Naive thymus-derived CD4-positive, alpha-beta T cell (primary cell): ENCODE measurements around the gene STX18. TPM values are rescaled to one million over a fixed set of nuclear protein-coding genes. Genes with fewer than 3 reads are reported as not detected.
"Not testable (repeated sequence)": the region's sequence is repeated elsewhere in the genome, so short reads cannot be mapped to it uniquely, and the experiment has no call there.

ENCODE experiments used
- ATAC-seq: fragments of 150-1000 bp; cut with Tn5 transposase; 2 replicates; pipeline ENCODE4 v1.10.0; 2021; ENCODE audit warnings: mild to moderate bottlenecking, moderate library complexity
- CTCF ChIA-PET: fragments of 350-600 bp; sonication (Branson Sonifier 250); formaldehyde crosslinking; loops from one replicate; lab custom pipeline; 2021; ENCODE audit warnings: antibody characterized with exemption; lab: Charles Lee
- POLR2A ChIA-PET: fragments of 350-600 bp; sonication (Branson Sonifier 250); formaldehyde crosslinking; loops from one replicate; lab custom pipeline; 2021; ENCODE audit warnings: antibody characterized with exemption, inconsistent platforms; lab: Charles Lee
- DNase-seq, 9 donors: peaks; one replicate each; pipeline versions ENCODE4 v3.0.0 to v3.0.0-alpha.2; 2020 to 2022; ENCODE audit warnings: mixed read lengths in 1 of 9
- H3K27ac ChIP-seq: one replicate; pipeline ENCODE4 v1.7.0; 2013; ENCODE audit warnings: mild to moderate bottlenecking, low read depth, low read length, moderate library complexity
- H3K27me3 ChIP-seq, 2 donors: one replicate each; pipeline ENCODE4 v1.7.0; 2013; ENCODE audit warnings: low read length in 2 of 2, mild to moderate bottlenecking in 2 of 2, moderate library complexity in 2 of 2; ENCODE audit not compliant: control insufficient read depth in 2 of 2, insufficient read depth in 2 of 2
- H3K36me3 ChIP-seq, 3 experiments: 1 replicate in 2 of 3; 2 replicates in 1 of 3; pipeline ENCODE4 v1.7.0; 2013; ENCODE audit warnings: low read length in 3 of 3, mild to moderate bottlenecking in 3 of 3, moderate library complexity in 1 of 3; ENCODE audit not compliant: insufficient read depth in 3 of 3, control insufficient read depth in 2 of 3
- H3K4me1 ChIP-seq, 2 donors: one replicate each; pipeline ENCODE4 v1.7.0; 2013; ENCODE audit warnings: low read length in 2 of 2, mild to moderate bottlenecking in 2 of 2, moderate library complexity in 1 of 2; ENCODE audit not compliant: control insufficient read depth in 2 of 2, insufficient read depth in 2 of 2
- H3K4me3 ChIP-seq: 2 replicates; pipeline ENCODE4 v1.7.0; 2013; ENCODE audit warnings: mild to moderate bottlenecking, low read length
- H3K9me3 ChIP-seq, 3 experiments: 1 replicate in 2 of 3; 2 replicates in 1 of 3; pipeline ENCODE4 v1.7.0; 2013; ENCODE audit warnings: low read length in 3 of 3; ENCODE audit not compliant: control insufficient read depth in 2 of 3
- H3K27ac Mint-ChIP-seq, 9 donors: one replicate each; pipeline ENCODE4 v1.8.0; 2020 to 2022; ENCODE audit warnings: mixed read lengths in 9 of 9, mild to moderate bottlenecking in 8 of 9, moderate library complexity in 5 of 9, inconsistent platforms in 2 of 9
- H3K27me3 Mint-ChIP-seq, 5 donors: one replicate each; pipeline ENCODE4 v1.8.0; 2021 to 2022; ENCODE audit warnings: mixed read lengths in 5 of 5, mild to moderate bottlenecking in 1 of 5
- H3K36me3 Mint-ChIP-seq, 5 donors: one replicate each; pipeline ENCODE4 v1.8.0; 2020 to 2022; ENCODE audit warnings: mixed read lengths in 5 of 5, mild to moderate bottlenecking in 3 of 5, inconsistent platforms in 1 of 5
- H3K4me1 Mint-ChIP-seq, 7 donors: one replicate each; pipeline ENCODE4 v1.8.0; 2020 to 2022; ENCODE audit warnings: mixed read lengths in 7 of 7, mild to moderate bottlenecking in 3 of 7, inconsistent platforms in 1 of 7
- H3K4me3 Mint-ChIP-seq, 10 donors: one replicate each; pipeline ENCODE4 v1.8.0; 2020 to 2022; ENCODE audit warnings: mild to moderate bottlenecking in 10 of 10, mixed read lengths in 10 of 10, moderate library complexity in 6 of 10, inconsistent platforms in 2 of 10
- H3K9me3 Mint-ChIP-seq, 11 donors: one replicate each; pipeline ENCODE4 v1.8.0; 2020 to 2022; ENCODE audit warnings: mixed read lengths in 11 of 11, mild to moderate bottlenecking in 4 of 11, inconsistent platforms in 1 of 11, moderate library complexity in 1 of 11
- intact Hi-C, 2 donors: fragments of 100-400 bp; cut with micrococcal nuclease; formaldehyde crosslinking; loops; one replicate each; pipeline ENCODE4 v1.15.1; 2023
- polyA plus RNA-seq, 2 donors: library from polyadenylated mRNA; unstranded; fragments of 300-500 nt; fragmentation: Illumina TruSeq; gene quantifications; one replicate each; pipeline ENCODE4 v1.2.3, GENCODE V29; 2021
- total RNA-seq, 6 experiments: library from RNA in 5 of 6; stranded (reverse) in 5 of 6; gene quantifications; 1 replicate in 5 of 6; 2 replicates in 1 of 6; pipeline ENCODE4 v1.2.3 and lab custom pipeline; 2021 to 2026

STX18 gene
- total and polyA plus RNA-seq, 7 experiments from 2014 or later: 16.3 to 28.0 (median 22.7) TPM

- Histone ChIP-seq H3K36me3 (peaks cover 0 to 3% (median 0%) of the 10 kb centered on the region in 3 experiments), H3K4me1 (peaks cover 0 to 6% of the 10 kb centered on the region in 2 donors), H3K27me3 (no peaks in the 10 kb centered on the region), H3K9me3 (no peaks in the 10 kb centered on the region), H3K27ac (no peak overlapping the region), H3K4me3 (no peak overlapping the region)
- DNase-seq (no peak), ATAC-seq (no peak)
- Mint-ChIP-seq H3K36me3 (peaks cover 0 to 36% (median 11%) of the 10 kb centered on the region in 5 donors), H3K4me1 (peaks cover 13 to 26% (median 18%) of the 10 kb centered on the region in 7 donors), H3K9me3 (peaks cover 0 to 13% (median 2%) of the 10 kb centered on the region in 11 donors), H3K27ac (no peak overlapping the region), H3K27me3 (peaks cover 0 to 10% (median 0%) of the 10 kb centered on the region in 5 donors), H3K4me3 (peak overlapping the region in 1 of 10 donors; percentile 40)
- ChIA-PET POLR2A (no interaction called here), CTCF (no interaction called here)
- intact Hi-C loops: no loop called here
Observed at GRCh38 chr4:4572821-4573220, 31.0 kb upstream of the STX18 start.

GRCh38 chr4:4569861-4570260 lies 28.0 kb upstream of the STX18 start:
- H3K27ac Mint-ChIP-seq, ATAC-seq, DNase-seq, POLR2A ChIA-PET, H3K4me1 ChIP-seq, H3K27me3 Mint-ChIP-seq, CTCF ChIA-PET, H3K4me3 ChIP-seq, H3K36me3 ChIP-seq, H3K4me3 Mint-ChIP-seq, H3K27ac ChIP-seq, intact Hi-C loops, H3K9me3 ChIP-seq, H3K27me3 ChIP-seq: not testable (repeated sequence)
- Mint-ChIP-seq H3K4me1 (peaks cover 7 to 17% (median 9%) of the 10 kb centered on the region in 7 donors), H3K36me3 (peaks cover 0 to 52% (median 22%) of the 10 kb centered on the region in 5 donors), H3K9me3 (peaks cover 0 to 11% (median 4%) of the 10 kb centered on the region in 11 donors)

- intact Hi-C loops: no loop called here
- H3K4me3 ChIP-seq: no peak overlapping the region
- Mint-ChIP-seq H3K27me3 (peaks cover 0 to 2% (median 0%) of the 10 kb centered on the region in 5 donors), H3K36me3 (peaks cover 0 to 55% (median 30%) of the 10 kb centered on the region in 5 donors), H3K4me1 (peaks cover 0 to 7% (median 4%) of the 10 kb centered on the region in 7 donors), H3K27ac (no peak overlapping the region), H3K9me3 (peaks cover 0 to 11% (median 1%) of the 10 kb centered on the region in 11 donors), H3K4me3 (no peak overlapping the region)
- H3K27ac ChIP-seq: no peak overlapping the region
- ChIA-PET POLR2A (no interaction called here), CTCF (no interaction called here)
- H3K27me3 ChIP-seq: no peaks in the 10 kb centered on the region
- DNase-seq (no peak), ATAC-seq (no peak)
- no peaks in the 10 kb centered on the region for H3K4me1 ChIP-seq
- H3K36me3 ChIP-seq: no peaks in the 10 kb centered on the region
- no peaks in the 10 kb centered on the region for H3K9me3 ChIP-seq
Observed at GRCh38 chr4:4568806-4569427, 27.1 kb upstream of the STX18 start.

- H3K9me3 ChIP-seq, H3K4me3 Mint-ChIP-seq, ATAC-seq, H3K4me3 ChIP-seq, H3K27ac Mint-ChIP-seq, intact Hi-C loops, POLR2A ChIA-PET, H3K27me3 Mint-ChIP-seq, H3K4me1 Mint-ChIP-seq, H3K36me3 ChIP-seq, CTCF ChIA-PET, H3K27me3 ChIP-seq, H3K4me1 ChIP-seq, H3K27ac ChIP-seq, DNase-seq: not testable (repeated sequence)
- peaks cover 0 to 11% (median 1%) of the 10 kb centered on the region in 11 donors for H3K9me3 Mint-ChIP-seq
- peaks cover 0 to 66% (median 30%) of the 10 kb centered on the region in 5 donors for H3K36me3 Mint-ChIP-seq
Observed at GRCh38 chr4:4566359-4566758, 24.5 kb upstream of the STX18 start.

GRCh38 chr4:4564522-4564921 lies 22.7 kb upstream of the STX18 start:
- Mint-ChIP-seq H3K4me1 (peaks cover 0 to 6% (median 0%) of the 10 kb centered on the region in 7 donors), H3K36me3 (peaks cover 0 to 69% (median 38%) of the 10 kb centered on the region in 5 donors), H3K4me3 (no peak overlapping the region), H3K27me3 (no peaks in the 10 kb centered on the region), H3K9me3 (peaks cover 0 to 5% (median 0%) of the 10 kb centered on the region in 11 donors), H3K27ac (no peak overlapping the region)
- no peak for ATAC-seq
- no peaks in the 10 kb centered on the region for H3K9me3 ChIP-seq
- no peak overlapping the region for H3K4me3 ChIP-seq
- DNase-seq: no peak
- ChIA-PET POLR2A (no interaction called here), CTCF (no interaction called here)
- no peaks in the 10 kb centered on the region for H3K27me3 ChIP-seq
- H3K4me1 ChIP-seq: no peaks in the 10 kb centered on the region
- intact Hi-C loops: no loop called here
- no peaks in the 10 kb centered on the region for H3K36me3 ChIP-seq
- no peak overlapping the region for H3K27ac ChIP-seq

- Histone ChIP-seq H3K27ac (no peak overlapping the region), H3K4me1 (no peaks in the 10 kb centered on the region), H3K27me3 (no peaks in the 10 kb centered on the region), H3K9me3 (no peaks in the 10 kb centered on the region), H3K36me3 (no peaks in the 10 kb centered on the region), H3K4me3 (no peak overlapping the region)
- Mint-ChIP-seq H3K4me1 (peaks cover 0 to 3% (median 0%) of the 10 kb centered on the region in 7 donors), H3K36me3 (peaks cover 0 to 62% (median 37%) of the 10 kb centered on the region in 5 donors), H3K27me3 (no peaks in the 10 kb centered on the region), H3K27ac (no peak overlapping the region), H3K4me3 (no peak overlapping the region), H3K9me3 (peaks cover 0 to under 1% (median 0%) of the 10 kb centered on the region in 11 donors)
- CTCF ChIA-PET: no interaction called here
- POLR2A ChIA-PET: no interaction called here
- ATAC-seq (no peak), DNase-seq (no peak)
- intact Hi-C loops: no loop called here
Observed at GRCh38 chr4:4560642-4561041, 18.8 kb upstream of the STX18 start.

GRCh38 chr4:4560136-4560535 lies 18.3 kb upstream of the STX18 start:
- Histone ChIP-seq H3K9me3 (no peaks in the 10 kb centered on the region), H3K4me1 (no peaks in the 10 kb centered on the region), H3K36me3 (no peaks in the 10 kb centered on the region), H3K4me3 (no peak overlapping the region), H3K27ac (no peak overlapping the region), H3K27me3 (no peaks in the 10 kb centered on the region)
- H3K4me3 Mint-ChIP-seq: no peak overlapping the region
- intact Hi-C loops: no loop called here
- POLR2A ChIA-PET: no interaction called here
- DNase-seq (no peak), ATAC-seq (no peak)
- no peaks in the 10 kb centered on the region for H3K27me3 Mint-ChIP-seq
- no peaks in the 10 kb centered on the region for H3K9me3 Mint-ChIP-seq
- peaks cover 0 to 62% (median 37%) of the 10 kb centered on the region in 5 donors for H3K36me3 Mint-ChIP-seq
- H3K4me1 Mint-ChIP-seq: peaks cover 0 to 3% (median 0%) of the 10 kb centered on the region in 7 donors
- CTCF ChIA-PET: no interaction called here
- no peak overlapping the region for H3K27ac Mint-ChIP-seq
